Naive thymus-derived CD8-positive, alpha-beta T cell (primary cell): ENCODE results near the gene HECTD1. TPM values are rescaled to one million over a fixed set of nuclear protein-coding genes. Genes with fewer than 3 reads are reported as not detected.

Experiments
- ATAC-seq, 2 donors: fragments of 150-1000 bp; cut with Tn5 transposase in 1 of 2; sonication (Bioruptor Pico), chemical (Tn5 transposase) in 1 of 2; 1 replicate in 1 of 2; 2 replicates in 1 of 2; pipeline ENCODE4 v1.10.0; 2021; ENCODE audit warnings: mild to moderate bottlenecking in 2 of 2, moderate library complexity in 2 of 2
- POLR2A ChIA-PET: fragments of 350-600 bp; sonication (Branson Sonifier 250); formaldehyde crosslinking; loops from one replicate; lab custom pipeline; 2021; ENCODE audit warnings: antibody characterized with exemption; lab: Charles Lee
- DNase-seq, 10 donors: peaks; one replicate each; pipeline versions ENCODE4 v3.0.0 to v3.0.0-alpha.2; 2020 to 2022
- H3K27ac Mint-ChIP-seq, 10 donors: one replicate each; pipeline ENCODE4 v1.8.0; 2020 to 2022; ENCODE audit warnings: mild to moderate bottlenecking in 10 of 10, mixed read lengths in 10 of 10, moderate library complexity in 4 of 10, inconsistent platforms in 1 of 10
- H3K27me3 Mint-ChIP-seq, 5 donors: one replicate each; pipeline ENCODE4 v1.8.0; 2021 to 2022; ENCODE audit warnings: mixed read lengths in 5 of 5
- H3K36me3 Mint-ChIP-seq, 3 donors: one replicate each; pipeline ENCODE4 v1.8.0; 2020 to 2022; ENCODE audit warnings: mixed read lengths in 3 of 3, mild to moderate bottlenecking in 2 of 3, inconsistent platforms in 1 of 3
- H3K4me1 Mint-ChIP-seq, 4 donors: one replicate each; pipeline ENCODE4 v1.8.0; 2021 to 2022; ENCODE audit warnings: mixed read lengths in 4 of 4
- H3K4me3 Mint-ChIP-seq, 10 donors: one replicate each; pipeline ENCODE4 v1.8.0; 2020 to 2022; ENCODE audit warnings: mild to moderate bottlenecking in 10 of 10, mixed read lengths in 10 of 10, moderate library complexity in 6 of 10, inconsistent platforms in 1 of 10
- H3K9me3 Mint-ChIP-seq, 9 donors: one replicate each; pipeline ENCODE4 v1.8.0; 2020 to 2022; ENCODE audit warnings: mixed read lengths in 9 of 9, mild to moderate bottlenecking in 3 of 9, inconsistent platforms in 1 of 9, moderate library complexity in 1 of 9
- polyA plus RNA-seq, 3 donors: library from polyadenylated mRNA; unstranded; fragments of 300-500 nt; fragmentation: Illumina TruSeq; gene quantifications; one replicate each; pipeline ENCODE4 v1.2.3, GENCODE V29; 2021
- total RNA-seq, 8 experiments: library from RNA in 2 of 8; stranded (reverse) in 2 of 8; gene quantifications; one replicate each; pipeline ENCODE4 v1.2.3 and lab custom pipeline; 2021 to 2026

The HECTD1 gene
- total and polyA plus RNA-seq, 5 experiments from 2014 or later: 20.1 to 166 (median 30.8) TPM

GRCh38 chr14:31164115-31164514, 43.5 kb downstream of the HECTD1 start:
- Mint-ChIP-seq H3K9me3 (no peaks in the 10 kb centered on the region), H3K27me3 (no peaks in the 10 kb centered on the region), H3K27ac (peak overlapping the region in 1 of 10 donors; percentile 38), H3K4me1 (peaks cover 0 to 5% (median 1%) of the 10 kb centered on the region in 4 donors), H3K36me3 (peaks cover 8 to 91% (median 15%) of the 10 kb centered on the region in 3 donors), H3K4me3 (no peak overlapping the region)
- ATAC-seq: no peak
- no peak for DNase-seq
- POLR2A ChIA-PET: no interaction called here

GRCh38 chr14:31162910-31163649, 44.5 kb downstream of the HECTD1 start:
- H3K27ac Mint-ChIP-seq: peak overlapping the region in 1 of 10 donors; percentile 90
- H3K27me3 Mint-ChIP-seq: no peaks in the 10 kb centered on the region
- no peak for DNase-seq
- no peak for ATAC-seq
- no peaks in the 10 kb centered on the region for H3K9me3 Mint-ChIP-seq
- H3K36me3 Mint-ChIP-seq: peaks cover 8 to 88% (median 13%) of the 10 kb centered on the region in 3 donors
- peaks cover 0 to 5% (median 1%) of the 10 kb centered on the region in 4 donors for H3K4me1 Mint-ChIP-seq
- POLR2A ChIA-PET: no interaction called here
- H3K4me3 Mint-ChIP-seq: no peak overlapping the region

GRCh38 chr14:31161274-31161673, 46.3 kb downstream of the HECTD1 start:
- ATAC-seq: no peak

GRCh38 chr14:31159682-31160296, 47.8 kb downstream of the HECTD1 start:
- ATAC-seq (no peak), DNase-seq (no peak)
- peaks cover 0 to 82% (median 15%) of the 10 kb centered on the region in 3 donors for H3K36me3 Mint-ChIP-seq
- no peak overlapping the region for H3K27ac Mint-ChIP-seq
- H3K9me3 Mint-ChIP-seq: no peaks in the 10 kb centered on the region
- no peaks in the 10 kb centered on the region for H3K4me1 Mint-ChIP-seq
- H3K27me3 Mint-ChIP-seq: no peaks in the 10 kb centered on the region
- H3K4me3 Mint-ChIP-seq: no peak overlapping the region
- POLR2A ChIA-PET: no interaction called here

More at GRCh38 chr14:31161274-31161673, 46.3 kb downstream of the HECTD1 start:
- H3K4me1 Mint-ChIP-seq: peaks cover 0 to 5% (median 1%) of the 10 kb centered on the region in 4 donors
- no peak for DNase-seq
- H3K27ac Mint-ChIP-seq: peak overlapping the region in 1 of 10 donors; percentile 28
- POLR2A ChIA-PET: interaction anchor here (0.5 kb wide), 1 partner anchor 127 kb away, joined by 5 read pairs; no protein-coding TSS in a partner anchor
- no peak overlapping the region for H3K4me3 Mint-ChIP-seq
- H3K9me3 Mint-ChIP-seq: no peaks in the 10 kb centered on the region
- peaks cover 4 to 82% (median 7%) of the 10 kb centered on the region in 3 donors for H3K36me3 Mint-ChIP-seq
- no peaks in the 10 kb centered on the region for H3K27me3 Mint-ChIP-seq

- DNase-seq: no peak
- H3K4me3 Mint-ChIP-seq: no peak overlapping the region
- no peaks in the 10 kb centered on the region for H3K4me1 Mint-ChIP-seq
- POLR2A ChIA-PET: no interaction called here
- H3K27ac Mint-ChIP-seq: peak overlapping the region in 3 of 10 donors; percentile 67 to 86 (median 82)
- H3K27me3 Mint-ChIP-seq: no peaks in the 10 kb centered on the region
- ATAC-seq: no peak
- no peaks in the 10 kb centered on the region for H3K9me3 Mint-ChIP-seq
- peaks cover 0 to 84% (median 20%) of the 10 kb centered on the region in 3 donors for H3K36me3 Mint-ChIP-seq
Observed at GRCh38 chr14:31154956-31155355, 52.6 kb downstream of the HECTD1 start.

GRCh38 chr14:31142455-31143087, 65.0 kb downstream of the HECTD1 start:
- POLR2A ChIA-PET: no interaction called here
- H3K36me3 Mint-ChIP-seq: peaks cover 0 to 68% (median 14%) of the 10 kb centered on the region in 3 donors
- no peak for ATAC-seq
- H3K9me3 Mint-ChIP-seq: no peaks in the 10 kb centered on the region
- no peaks in the 10 kb centered on the region for H3K4me1 Mint-ChIP-seq
- DNase-seq: no peak
- H3K27me3 Mint-ChIP-seq: no peaks in the 10 kb centered on the region
- no peak overlapping the region for H3K4me3 Mint-ChIP-seq
- peak overlapping the region in 1 of 10 donors; percentile 38 for H3K27ac Mint-ChIP-seq

- H3K36me3 Mint-ChIP-seq: peaks cover 0 to 72% (median 20%) of the 10 kb centered on the region in 3 donors
Observed at GRCh38 chr14:31139301-31139847, 68.2 kb downstream of the HECTD1 start.

GRCh38 chr14:31138301-31138700, 69.3 kb downstream of the HECTD1 start:
- H3K27ac Mint-ChIP-seq: peak overlapping the region in 1 of 10 donors; percentile 43
- H3K27me3 Mint-ChIP-seq: no peaks in the 10 kb centered on the region
- peaks cover 0 to 73% (median 18%) of the 10 kb centered on the region in 3 donors for H3K36me3 Mint-ChIP-seq
- H3K4me3 Mint-ChIP-seq: no peak overlapping the region
- no peaks in the 10 kb centered on the region for H3K9me3 Mint-ChIP-seq
- DNase-seq (no peak), ATAC-seq (no peak)
- no peaks in the 10 kb centered on the region for H3K4me1 Mint-ChIP-seq
- POLR2A ChIA-PET: no interaction called here

More at GRCh38 chr14:31139301-31139847, 68.2 kb downstream of the HECTD1 start:
- Mint-ChIP-seq H3K4me3 (no peak overlapping the region), H3K4me1 (no peaks in the 10 kb centered on the region), H3K27me3 (no peaks in the 10 kb centered on the region), H3K9me3 (no peaks in the 10 kb centered on the region), H3K27ac (peak overlapping the region in 2 of 10 donors; percentile 14 to 27)
- POLR2A ChIA-PET: no interaction called here
- no peak for ATAC-seq
- DNase-seq: no peak

GRCh38 chr14:31137214-31137889, 70.2 kb downstream of the HECTD1 start:
- Mint-ChIP-seq H3K9me3 (no peaks in the 10 kb centered on the region), H3K4me1 (no peaks in the 10 kb centered on the region), H3K4me3 (no peak overlapping the region), H3K27me3 (no peaks in the 10 kb centered on the region), H3K27ac (peak overlapping the region in 3 of 10 donors; percentile 36 to 77 (median 56)), H3K36me3 (peaks cover 0 to 78% (median 24%) of the 10 kb centered on the region in 3 donors)
- POLR2A ChIA-PET: no interaction called here
- no peak for ATAC-seq
- no peak for DNase-seq

- H3K4me1 Mint-ChIP-seq: peaks cover 3 to 12% (median 11%) of the 10 kb centered on the region in 4 donors
- POLR2A ChIA-PET: no interaction called here
- peaks cover 5 to 85% (median 31%) of the 10 kb centered on the region in 3 donors for H3K36me3 Mint-ChIP-seq
- H3K9me3 Mint-ChIP-seq: no peaks in the 10 kb centered on the region
- H3K27me3 Mint-ChIP-seq: no peaks in the 10 kb centered on the region
- no peak for DNase-seq
- peak overlapping the region in 3 of 10 donors; percentile 1 to 26 (median 10) for H3K27ac Mint-ChIP-seq
- ATAC-seq: no peak
- no peak overlapping the region for H3K4me3 Mint-ChIP-seq
Observed at GRCh38 chr14:31133133-31133532, 74.5 kb downstream of the HECTD1 start.

GRCh38 chr14:31128601-31129526, 78.7 kb downstream of the HECTD1 start:
- Mint-ChIP-seq H3K9me3 (no peaks in the 10 kb centered on the region), H3K27me3 (no peaks in the 10 kb centered on the region), H3K27ac (peak overlapping the region in 6 of 10 donors; percentile 19 to 81 (median 52)), H3K4me1 (peaks cover 11 to 36% (median 29%) of the 10 kb centered on the region in 4 donors), H3K36me3 (peaks cover 5 to 78% (median 33%) of the 10 kb centered on the region in 3 donors), H3K4me3 (no peak overlapping the region)
- DNase-seq (no peak), ATAC-seq (no peak)
- POLR2A ChIA-PET: interaction anchor here (0.5 to 1.1 kb wide), 3 partner anchors 8 to 102 kb away, joined by 3 to 4 read pairs (median 3); partner anchors contain the start of gene STRN3
